H9 (cell line): ENCODE measurements around the gene MAP1LC3B. TPM values are rescaled to one million over a fixed set of nuclear protein-coding genes. Genes with fewer than 3 reads are reported as not detected.

ENCODE experiments used
- DNase-seq: peaks from one replicate; pipeline ENCODE4 v3.0.0-alpha.2; 2017
- H2AFZ ChIP-seq: one replicate; pipeline ENCODE4 v1.6.1; 2013; ENCODE audit warnings: mild to moderate bottlenecking, low read length, control low read depth, moderate library complexity
- H2AK5ac ChIP-seq: 2 replicates; pipeline ENCODE4 v1.6.1; 2013; ENCODE audit warnings: low read length, control low read depth, mixed read lengths; ENCODE audit not compliant: insufficient read length
- H2BK120ac ChIP-seq: one replicate; pipeline ENCODE4 v1.6.1; 2013; ENCODE audit warnings: low read depth, mild to moderate bottlenecking, low read length, control low read depth, inconsistent platforms; ENCODE audit not compliant: poor library complexity, severe bottlenecking
- H2BK12ac ChIP-seq: 2 replicates; pipeline ENCODE4 v1.6.1; 2013; ENCODE audit warnings: low read length, control low read depth, mixed read lengths, low read depth; ENCODE audit not compliant: insufficient read length
- H2BK15ac ChIP-seq: 2 replicates; pipeline ENCODE4 v1.6.1; 2013; ENCODE audit warnings: low read depth, low read length, control low read depth
- H2BK20ac ChIP-seq: one replicate; pipeline ENCODE4 v1.6.1; 2013; ENCODE audit warnings: low read depth, mild to moderate bottlenecking, low read length, control low read depth, inconsistent platforms; ENCODE audit not compliant: poor library complexity, severe bottlenecking
- H2BK5ac ChIP-seq: 2 replicates; pipeline ENCODE4 v1.6.1; 2013; ENCODE audit warnings: low read length, control low read depth, mixed read lengths; ENCODE audit not compliant: insufficient read length
- H3K14ac ChIP-seq: 2 replicates; pipeline ENCODE4 v1.6.1; 2013; ENCODE audit warnings: low read length, control low read depth; ENCODE audit not compliant: insufficient read depth
- H3K18ac ChIP-seq: 2 replicates; pipeline ENCODE4 v1.6.1; 2013; ENCODE audit warnings: low read depth, mild to moderate bottlenecking, mixed read lengths, low read length, control low read depth; ENCODE audit not compliant: insufficient read length
- H3K23ac ChIP-seq: 2 replicates; pipeline ENCODE4 v1.6.1; 2013; ENCODE audit warnings: low read length, control low read depth, mixed read lengths, low read depth; ENCODE audit not compliant: insufficient read length
- H3K23me2 ChIP-seq: 2 replicates; pipeline ENCODE4 v1.6.1; 2013; ENCODE audit warnings: low read depth, mild to moderate bottlenecking, mixed read lengths, low read length, control low read depth; ENCODE audit not compliant: insufficient read length, poor library complexity, severe bottlenecking
- H3K27ac ChIP-seq: 2 replicates; pipeline ENCODE4 v1.5.1; 2013; ENCODE audit warnings: low read length, control low read depth, mixed read lengths, low read depth; ENCODE audit not compliant: insufficient read length
- H3K27me3 ChIP-seq: 2 replicates; pipeline ENCODE4 v1.6.1; 2013; ENCODE audit warnings: low read length, control low read depth, inconsistent platforms; ENCODE audit not compliant: insufficient read depth
- H3K4ac ChIP-seq: 2 replicates; pipeline ENCODE4 v1.6.1; 2013; ENCODE audit warnings: low read depth, mild to moderate bottlenecking, control low read depth, inconsistent platforms, low read length, moderate library complexity
- H3K4me1 ChIP-seq: 2 replicates; pipeline ENCODE4 v1.6.1; 2013; ENCODE audit warnings: low read length, control low read depth, inconsistent platforms; ENCODE audit not compliant: insufficient read depth
- H3K4me2 ChIP-seq: 2 replicates; pipeline ENCODE4 v1.6.1; 2013; ENCODE audit warnings: low read length, control low read depth, mixed read lengths; ENCODE audit not compliant: insufficient read length, insufficient read depth
- H3K56ac ChIP-seq: 2 replicates; pipeline ENCODE4 v1.6.1; 2013; ENCODE audit warnings: low read depth, mild to moderate bottlenecking, mixed read lengths, low read length, control low read depth; ENCODE audit not compliant: insufficient read length
- H3K79me1 ChIP-seq: 2 replicates; pipeline ENCODE4 v1.6.1; 2013; ENCODE audit warnings: low read depth, mild to moderate bottlenecking, moderate library complexity, low read length, control low read depth, inconsistent platforms; ENCODE audit not compliant: insufficient read depth, poor library complexity, severe bottlenecking
- H3K79me2 ChIP-seq: 2 replicates; pipeline ENCODE4 v1.6.1; 2013; ENCODE audit warnings: low read length, control low read depth, inconsistent platforms; ENCODE audit not compliant: insufficient read depth
- H3K9ac ChIP-seq: 2 replicates; pipeline ENCODE4 v1.6.1; 2013; ENCODE audit warnings: low read length, control low read depth, mixed read lengths; ENCODE audit not compliant: insufficient read length; ENCODE audit errors: extremely low read depth
- H3K9me3 ChIP-seq: one replicate; pipeline ENCODE4 v1.6.1; 2013; ENCODE audit warnings: low read depth, low read length, inconsistent platforms; ENCODE audit not compliant: control insufficient read depth
- H3T11ph ChIP-seq: one replicate; pipeline ENCODE4 v1.6.1; 2013; ENCODE audit warnings: mild to moderate bottlenecking, low read length, control low read depth, inconsistent platforms
- H4K20me1 ChIP-seq: one replicate; pipeline ENCODE4 v1.6.1; 2013; ENCODE audit not compliant: control insufficient read depth, insufficient read length, insufficient read depth
- H4K5ac ChIP-seq: 2 replicates; pipeline ENCODE4 v1.6.1; 2013; ENCODE audit warnings: low read depth, mild to moderate bottlenecking, mixed read lengths, low read length, control low read depth; ENCODE audit not compliant: insufficient read length
- H4K8ac ChIP-seq: replicated peaks from 2 replicates; pipeline ENCODE4 v1.6.1; 2013; ENCODE audit warnings: low read length, control low read depth, mixed read lengths, low read depth; ENCODE audit not compliant: insufficient read length
- H4K91ac ChIP-seq: 2 replicates; pipeline ENCODE4 v1.6.1; 2013; ENCODE audit warnings: low read depth, mild to moderate bottlenecking, moderate library complexity, mixed read lengths, low read length, control low read depth; ENCODE audit not compliant: insufficient read length
- H3K27ac Mint-ChIP-seq, 3 experiments: 2 replicates in 2 of 3; 3 replicates in 1 of 3; pipeline ENCODE4 v1.8.0; 2020 to 2021; ENCODE audit warnings: mixed read lengths in 3 of 3, mild to moderate bottlenecking in 1 of 3, moderate library complexity in 1 of 3
- H3K27me3 Mint-ChIP-seq: 2 replicates; pipeline ENCODE4 v1.8.0; 2021; ENCODE audit warnings: low read depth, mild to moderate bottlenecking, moderate library complexity, mixed read lengths
- H3K36me3 Mint-ChIP-seq, 3 experiments: 2 replicates in 2 of 3; 3 replicates in 1 of 3; pipeline ENCODE4 v1.8.0; 2020 to 2021; ENCODE audit warnings: low read depth in 3 of 3, mixed read lengths in 3 of 3; ENCODE audit not compliant: insufficient read depth in 1 of 3
- H3K4me1 Mint-ChIP-seq, 2 experiments: 2 replicates each; pipeline ENCODE4 v1.8.0; 2020; ENCODE audit warnings: mixed read lengths in 2 of 2
- H3K4me3 Mint-ChIP-seq, 2 experiments: 2 replicates in 1 of 2; 3 replicates in 1 of 2; pipeline ENCODE4 v1.8.0; 2020 to 2021; ENCODE audit warnings: mild to moderate bottlenecking in 2 of 2, mixed read lengths in 2 of 2, moderate library complexity in 1 of 2
- H3K9me3 Mint-ChIP-seq, 2 experiments: 2 replicates in 1 of 2; 3 replicates in 1 of 2; pipeline ENCODE4 v1.8.0; 2020; ENCODE audit warnings: mild to moderate bottlenecking in 2 of 2, mixed read lengths in 2 of 2, moderate library complexity in 1 of 2
- CTCF ChIP-seq: fragments of 200-600 bp; sonication (generic); conservative IDR thresholded peaks from 3 replicates; pipeline ENCODE4 v1.8.0; 2021; ENCODE audit warnings: antibody characterized with exemption, mild to moderate bottlenecking
- WGBS: extraction: QIAGEN DNeasy Blood & Tissue Kit; methylation state at CpG from one replicate; pipeline ENCODE4 v1.1.7; 2013; ENCODE audit warnings: missing lambda C conversion rate, low lambda C conversion rate, mixed read lengths; ENCODE audit not compliant: insufficient read length; ENCODE audit errors: extremely low coverage; 5-methylcytosine and 5-hydroxymethylcytosine counted together
- total RNA-seq: library from RNA; stranded (reverse); gene quantifications from 2 replicates; pipeline ENCODE4 v1.2.1, GENCODE V29; 2021

Gene MAP1LC3B
- total RNA-seq, 1 experiment from 2014 or later, result 47.1 TPM

- no CpG with 5 or more reads among the region's 24 CpGs for WGBS
Observed at GRCh38 chr16:87414251-87414680, 22.1 kb downstream of the MAP1LC3B start.

More at GRCh38 chr16:87414251-87414680, 22.1 kb downstream of the MAP1LC3B start:
- Histone ChIP-seq H2AK5ac (no peak overlapping the region), H2BK15ac (no peak overlapping the region), H3K27me3 (no peaks in the 10 kb centered on the region), H3K18ac (no peak overlapping the region), H3K4me2 (no peak overlapping the region), H4K5ac (no peak overlapping the region), H3K9me3 (no peaks in the 10 kb centered on the region), H3K23ac (no peak overlapping the region), H2BK12ac (no peak overlapping the region), H3K79me2 (no peaks in the 10 kb centered on the region), H2BK20ac (no peak overlapping the region), H3K14ac (no peak overlapping the region), H3K56ac (no peak overlapping the region), H4K8ac (no peak overlapping the region), H3K23me2 (no peaks in the 10 kb centered on the region), H3K4me1 (no peaks in the 10 kb centered on the region), H2BK120ac (no peak overlapping the region), H4K20me1 (no peaks in the 10 kb centered on the region), H4K91ac (no peak overlapping the region), H3K27ac (no peak overlapping the region), H2BK5ac (no peak overlapping the region), H2AFZ (no peak overlapping the region), H3T11ph (no peak overlapping the region), H3K4ac (no peak overlapping the region), H3K79me1 (no peaks in the 10 kb centered on the region), H3K9ac (no peak overlapping the region)
- Mint-ChIP-seq H3K36me3 (peaks cover 25 to 69% (median 69%) of the 10 kb centered on the region in 3 experiments; a peak in 6 of 7 replicates), H3K27me3 (no peaks in the 10 kb centered on the region), H3K9me3 (no peaks in the 10 kb centered on the region), H3K4me3 (no peak overlapping the region), H3K27ac (no peak overlapping the region), H3K4me1 (no peaks in the 10 kb centered on the region; a peak in 1 of 4 replicates)
- TF ChIP-seq CTCF, result no peak
- no peak for DNase-seq
